HepG2 (cell line): ENCODE data around the gene NEK7. TPM values are rescaled to one million over a fixed set of nuclear protein-coding genes. Genes with fewer than 3 reads are reported as not detected.

Source experiments
- ATAC-seq: fragments of 200-7000 bp; cut with Tn5 transposase; 3 replicates; pipeline ENCODE4 v1.9.1; 2020; ENCODE audit warnings: mild to moderate bottlenecking, moderate library complexity
- BruUV-seq: library from RNA; stranded (reverse); fragments of 400-500 nt; replicated peaks from 2 replicates; lab custom pipeline; 2021; lab: Mats Ljungman, UMichigan
- CTCF ChIA-PET: fragments of 300-600 bp; formaldehyde crosslinking; extraction: SDS; loops from one replicate; lab custom pipeline; 2021; ENCODE audit warnings: low total read pairs, inconsistent platforms, low intra/inter-chr PET ratio; lab: Yijun Ruan, JAX
- POLR2A ChIA-PET: fragments of 350-600 bp; sonication (Branson Sonifier 250); formaldehyde crosslinking; loops from one replicate; lab custom pipeline; 2020; ENCODE audit warnings: antibody characterized with exemption, inconsistent platforms; lab: Yijun Ruan, JAX
- DNase-seq: peaks from one replicate; pipeline ENCODE4 v3.0.0-alpha.2; 2015; ENCODE audit warnings: low spot score
- FAIRE-seq: peaks from 3 replicates; lab custom pipeline; 2011; peaks lifted over from hg19 to GRCh38; lab: Jason Lieb, UNC
- H2AFZ ChIP-seq: one replicate; pipeline ENCODE4 v1.6.1; 2011; ENCODE audit warnings: low read length, inconsistent platforms
- H3K27ac ChIP-seq: fragments of 300-600 bp; 3 replicates; pipeline ENCODE4 v1.8.0; 2011; ENCODE audit warnings: mixed run types, mild to moderate bottlenecking, mixed read lengths, low read length, inconsistent platforms; ENCODE audit not compliant: insufficient read depth; ENCODE audit errors: extremely low read length
- H3K27me3 ChIP-seq, 2 experiments: fragments of 200-600 bp in 1 of 2; 2 replicates in 1 of 2; 3 replicates in 1 of 2; pipeline versions ENCODE4 v1.6.0 to v1.8.0; 2011; ENCODE audit warnings: low read length in 2 of 2, mild to moderate bottlenecking in 2 of 2, moderate library complexity in 2 of 2, inconsistent platforms in 1 of 2; ENCODE audit not compliant: insufficient read depth in 2 of 2, control insufficient read depth in 1 of 2
- H3K36me3 ChIP-seq, 2 experiments: fragments of 200-600 bp in 1 of 2; replicated peaks in 1 of 2; 2 replicates in 1 of 2; 3 replicates in 1 of 2; pipeline versions ENCODE4 v1.5.1 to v1.8.0; 2011; ENCODE audit warnings: low read length in 2 of 2, inconsistent platforms in 1 of 2; ENCODE audit not compliant: insufficient read depth in 2 of 2, control insufficient read depth in 1 of 2
- H3K4me1 ChIP-seq: 2 replicates; pipeline ENCODE4 v1.5.1; 2012; ENCODE audit warnings: low read length, inconsistent platforms; ENCODE audit not compliant: insufficient read depth
- H3K4me2 ChIP-seq: 2 replicates; pipeline ENCODE4 v1.6.0; 2011; ENCODE audit warnings: low read depth, low read length, inconsistent platforms
- H3K4me3 ChIP-seq, 3 experiments: fragments of 200-600 bp in 1 of 3; sonication (generic), shearing (Covaris generic) in 1 of 3; replicated peaks in 1 of 3; 2 replicates each; pipeline ENCODE4 v1.5.1; 2011 to 2016; ENCODE audit warnings: low read length in 3 of 3, inconsistent platforms in 2 of 3, low read depth in 2 of 3, mild to moderate bottlenecking in 2 of 3, control low read depth in 1 of 3, mixed read lengths in 1 of 3; ENCODE audit not compliant: insufficient read depth in 1 of 3
- H3K79me2 ChIP-seq: one replicate; pipeline ENCODE4 v1.6.1; 2011; ENCODE audit warnings: low read length, inconsistent platforms; ENCODE audit not compliant: insufficient read depth
- H3K9ac ChIP-seq: 2 replicates; pipeline ENCODE4 v1.6.0; 2011; ENCODE audit warnings: mild to moderate bottlenecking, low read depth, low read length, inconsistent platforms; ENCODE audit not compliant: insufficient read depth
- H3K9me3 ChIP-seq: 2 replicates; pipeline ENCODE4 v1.5.1; 2012; ENCODE audit warnings: mild to moderate bottlenecking, low read length
- H4K20me1 ChIP-seq: 2 replicates; pipeline ENCODE4 v1.6.0; 2011; ENCODE audit warnings: inconsistent platforms, mild to moderate bottlenecking, low read length, moderate library complexity; ENCODE audit not compliant: insufficient read depth
- ISX ChIP-seq: sonication (generic); formaldehyde crosslinking; conservative IDR thresholded peaks from 2 replicates; pipeline ENCODE4 v1.5.0; 2020; ENCODE audit warnings: missing genetic modification reagents
- MED1 ChIP-seq: sonication (generic); formaldehyde crosslinking; IDR thresholded peaks from 2 replicates; pipeline ENCODE4 v1.4.0; 2020; ENCODE audit warnings: missing genetic modification reagents
- NR2F1 ChIP-seq, 2 experiments: fragments of 450-650 bp in 1 of 2; formaldehyde crosslinking in 1 of 2; IDR thresholded peaks; 2 replicates each; pipeline versions ENCODE4 v1.5.0 to v1.6.1; 2016 to 2020; ENCODE audit warnings: mild to moderate bottlenecking in 1 of 2, missing compliant biosample characterization in 1 of 2, missing genetic modification reagents in 1 of 2, moderate library complexity in 1 of 2
- SKI ChIP-seq: fragments of 450-650 bp; IDR thresholded peaks from one replicate; pipeline ENCODE4 v1.6.1; 2018; ENCODE audit warnings: mild to moderate bottlenecking; ENCODE audit not compliant: partially characterized antibody
- ZFP36 ChIP-seq: fragments of 150-350 bp; IDR thresholded peaks from 2 replicates; pipeline ENCODE4 v1.6.1; 2018; ENCODE audit warnings: borderline replicate concordance, low read length, low read depth; ENCODE audit not compliant: partially characterized antibody
- ZNF33B ChIP-seq: sonication (generic); formaldehyde crosslinking; IDR thresholded peaks from 2 replicates; pipeline ENCODE4 v1.5.1; 2020; ENCODE audit warnings: mild to moderate bottlenecking, missing genetic modification reagents
- ZNF577 ChIP-seq: sonication (generic); formaldehyde crosslinking; IDR thresholded peaks from 2 replicates; pipeline ENCODE4 v1.4.0; 2020; ENCODE audit warnings: mild to moderate bottlenecking, low read depth, missing genetic modification reagents, borderline replicate concordance
- ZNF687 ChIP-seq: sonication (generic); formaldehyde crosslinking; IDR thresholded peaks from 2 replicates; pipeline ENCODE4 v1.5.1; 2020; ENCODE audit warnings: mild to moderate bottlenecking, missing genetic modification reagents, moderate library complexity
- WGBS: methylation state at CpG from one replicate; pipeline ENCODE4 v1.1.6; 2017; ENCODE audit warnings: low lambda C conversion rate; 5-methylcytosine and 5-hydroxymethylcytosine counted together
- in situ Hi-C: cut with HindIII; loops from 2 replicates; pipeline ENCODE4 v1.10.0; 2017; ENCODE audit warnings: low pct_unique_long_range_greater_than_20kb; ENCODE audit not compliant: extremely low pct_ligation_motif_present
- intact Hi-C: fragments of 100-400 bp; cut with micrococcal nuclease; formaldehyde crosslinking; loops from one replicate; pipeline ENCODE4 v1.10.0; 2022; ENCODE audit not compliant: unreplicated experiment
- polyA plus RNA-seq, 8 experiments: library from polyadenylated mRNA; depleted of rRNA in 3 of 8; stranded (reverse) in 7 of 8; unstranded in 1 of 8; fragments of >200 nt; fragmentation: Illumina TruSeq in 4 of 8; extraction: Trizol in 4 of 8; gene quantifications; 2 replicates each; pipeline versions ENCODE4 v1.2.1 to v1.2.3, GENCODE V29; 2011 to 2016; ENCODE audit warnings: low read depth in 4 of 8, missing spikeins in 1 of 8, mixed read lengths in 1 of 8; ENCODE audit not compliant: insufficient read depth in 1 of 8
- total RNA-seq, 5 experiments: library from RNA; depleted of rRNA; stranded (reverse); fragments of >200 nt; fragmentation: Illumina TruSeq; extraction: Trizol; gene quantifications; 2 replicates each; pipeline ENCODE4 v1.2.3, GENCODE V29; 2016; ENCODE audit warnings: low read depth in 1 of 5
- TF ChIP-seq, protein P1 (sequence below): sonication (generic); formaldehyde crosslinking; IDR thresholded peaks from 2 replicates; pipeline ENCODE4 v1.9.0; 2022; ENCODE audit warnings: missing genetic modification reagents, mild to moderate bottlenecking, borderline replicate concordance

NEK7 gene
- total and polyA plus RNA-seq, 2 of the 13 experiments (the other 11 are each of a cell fraction or from before 2014, with no cell fraction given) = 18.1 to 19.2 TPM

DNA sequence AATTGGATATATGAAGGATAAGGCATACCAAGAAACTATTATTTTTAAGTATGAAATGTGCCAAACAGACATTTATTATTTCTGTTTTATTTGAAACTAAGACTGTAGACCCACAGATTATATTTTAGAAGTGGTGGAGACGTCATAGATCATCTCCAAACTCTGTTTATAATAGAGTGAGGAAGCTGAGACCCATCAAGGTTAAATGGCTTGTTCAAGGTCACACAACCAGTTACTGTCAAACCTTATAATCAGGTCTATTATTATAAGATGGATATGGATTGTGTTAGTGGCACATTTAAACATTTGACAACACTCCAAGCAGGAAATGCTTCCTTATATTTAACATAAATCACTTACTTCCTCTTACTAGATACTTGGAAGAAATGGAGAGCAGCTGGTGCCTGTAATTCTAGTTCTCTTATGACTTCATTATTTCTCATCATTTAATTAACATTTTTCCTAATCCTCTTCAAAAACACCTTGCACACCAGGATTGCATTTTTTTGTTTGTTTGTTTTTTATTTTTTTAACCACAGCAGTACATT lies 117.0 kb downstream of the NEK7 start:
- Histone ChIP-seq H3K79me2 (no peaks in the 10 kb centered on the region), H3K27me3 (no peaks in the 10 kb centered on the region), H3K4me3 (no peak overlapping the region), H3K4me1 (no peaks in the 10 kb centered on the region), H2AFZ (no peak overlapping the region), H3K36me3 (no peaks in the 10 kb centered on the region), H3K4me2 (no peak overlapping the region), H3K27ac (no peak overlapping the region), H4K20me1 (no peaks in the 10 kb centered on the region; the same call in 1 of the 2 replicates), H3K9me3 (no peaks in the 10 kb centered on the region), H3K9ac (no peak overlapping the region)
- DNase-seq (no peak), ATAC-seq (no peak), FAIRE-seq (no peak)
- intact Hi-C loops (loop anchor here (10.0 kb wide), 1 partner anchor 189 kb away; no protein-coding TSS in a partner anchor), in situ Hi-C loops (no loop called here)
- WGBS = 97% methylated on average over 1 of the region's 1 CpG
- BruUV-seq = no TSS peak
- ChIA-PET CTCF (no interaction called here), POLR2A (no interaction called here)
- TF ChIP-seq ZNF687 (CRISPR knock-in tag) (no peak), ZFP36 (no peak), ISX (no peak), NR2F1 (CRISPR knock-in tag; IDR thresholded peaks at IDR 0.05) (no peak), ZNF33B (no peak), ZNF577 (CRISPR knock-in tag) (no peak), MED1 (CRISPR knock-in tag) (no peak), SKI (no peak)
- TF ChIP-seq, protein P1, sequence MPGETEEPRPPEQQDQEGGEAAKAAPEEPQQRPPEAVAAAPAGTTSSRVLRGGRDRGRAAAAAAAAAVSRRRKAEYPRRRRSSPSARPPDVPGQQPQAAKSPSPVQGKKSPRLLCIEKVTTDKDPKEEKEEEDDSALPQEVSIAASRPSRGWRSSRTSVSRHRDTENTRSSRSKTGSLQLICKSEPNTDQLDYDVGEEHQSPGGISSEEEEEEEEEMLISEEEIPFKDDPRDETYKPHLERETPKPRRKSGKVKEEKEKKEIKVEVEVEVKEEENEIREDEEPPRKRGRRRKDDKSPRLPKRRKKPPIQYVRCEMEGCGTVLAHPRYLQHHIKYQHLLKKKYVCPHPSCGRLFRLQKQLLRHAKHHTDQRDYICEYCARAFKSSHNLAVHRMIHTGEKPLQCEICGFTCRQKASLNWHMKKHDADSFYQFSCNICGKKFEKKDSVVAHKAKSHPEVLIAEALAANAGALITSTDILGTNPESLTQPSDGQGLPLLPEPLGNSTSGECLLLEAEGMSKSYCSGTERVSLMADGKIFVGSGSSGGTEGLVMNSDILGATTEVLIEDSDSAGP (CRISPR knock-in tag) = no peak
